Cardiac septum (tissue), 1 donor: ENCODE data around the gene ST3GAL5. TPM values are rescaled to one million over a fixed set of nuclear protein-coding genes. Genes with fewer than 3 reads are reported as not detected.
"Not testable (repeated sequence)": the region's sequence is repeated elsewhere in the genome, so short reads cannot be mapped to it uniquely, and the experiment has no call there.

Experiments
- DNase-seq: peaks from one replicate; pipeline ENCODE4 v3.0.0-alpha.2; 2020; ENCODE audit warnings: low spot score
- intact Hi-C: fragments of 100-400 bp; cut with DNase I; formaldehyde crosslinking; loops from one replicate; pipeline ENCODE4 v1.14.0; 2022
- long read RNA-seq: library from polyadenylated mRNA; unstranded; transcript quantifications from one replicate; pipeline ENCODE4 v2.0.0, GENCODE V29; 2021
- total RNA-seq: library from RNA; stranded (reverse); fragmentation: NEBNext Ultra II Directional; extraction: Animal tissue kit (Norgen Biotek cat#: 25700); gene quantifications from one replicate; pipeline ENCODE4 v1.2.1, GENCODE V29; 2021
- donor health status: DM: no; HTN: no; CAD: no.

The ST3GAL5 gene
- total RNA-seq, result 3.8 TPM
- long read RNA-seq, full-length matches to known transcripts, result 6 of 6 reads
- long read RNA-seq, partial matches to known transcripts, result 0 of 6 reads
- long read RNA-seq, other reads (novel, unspliced or antisense), result 0 of 6 reads

GRCh38 chr2:85888684-85889626, at the start of gene ST3GAL5:
Gene ST3GAL5, minus strand, starts transcription at chr2:85888990. Its CDS starts 85 bp downstream, at chr2:85888905.
- peak; percentile 94 for DNase-seq
- intact Hi-C loops, result loop anchor here (2.0 to 10.0 kb wide), 6 partner anchors 62 to 192 kb away; no protein-coding TSS in a partner anchor

- DNase-seq, result no peak
- intact Hi-C loops, result no loop called here
Measured at GRCh38 chr2:85938456-85938855, 49.7 kb upstream of the ST3GAL5 start.

GRCh38 chr2:85937069-85937439, 48.3 kb upstream of the ST3GAL5 start:
- DNase-seq, result no peak
- intact Hi-C loops, result no loop called here

- DNase-seq, result no peak
- intact Hi-C loops, result no loop called here
Measured at GRCh38 chr2:85936421-85937068, 47.8 kb upstream of the ST3GAL5 start.

GRCh38 chr2:85935746-85936208, 47.0 kb upstream of the ST3GAL5 start:
- DNase-seq, result no peak
- intact Hi-C loops, result no loop called here

- intact Hi-C loops, result no loop called here
- DNase-seq, result no peak
Measured at GRCh38 chr2:85935170-85935745, 46.5 kb upstream of the ST3GAL5 start.

- no peak for DNase-seq
- intact Hi-C loops, result no loop called here
Measured at GRCh38 chr2:85933753-85934594, 45.2 kb upstream of the ST3GAL5 start.

GRCh38 chr2:85931151-85931550, 42.4 kb upstream of the ST3GAL5 start:
- intact Hi-C loops, result not testable (repeated sequence)

GRCh38 chr2:85930129-85931124, 41.6 kb upstream of the ST3GAL5 start:
- DNase-seq, result no peak
- intact Hi-C loops, result no loop called here

More at GRCh38 chr2:85931151-85931550, 42.4 kb upstream of the ST3GAL5 start:
- not testable (repeated sequence) for DNase-seq

GRCh38 chr2:85929096-85930050, 40.6 kb upstream of the ST3GAL5 start:
- no peak for DNase-seq
- intact Hi-C loops, result no loop called here

- no peak for DNase-seq
- intact Hi-C loops, result no loop called here
Measured at GRCh38 chr2:85926931-85927661, 38.3 kb upstream of the ST3GAL5 start.

- DNase-seq, result no peak
- intact Hi-C loops, result no loop called here
Measured at GRCh38 chr2:85926526-85926925, 37.7 kb upstream of the ST3GAL5 start.

GRCh38 chr2:85925216-85925671, 36.5 kb upstream of the ST3GAL5 start:
- DNase-seq, result no peak
- intact Hi-C loops, result no loop called here

GRCh38 chr2:85924522-85924921, 35.7 kb upstream of the ST3GAL5 start:
- intact Hi-C loops, result loop anchor here (5.0 kb wide), 1 partner anchor 73 kb away; no protein-coding TSS in a partner anchor
- DNase-seq, result no peak

GRCh38 chr2:85922199-85922598, 33.4 kb upstream of the ST3GAL5 start:
- DNase-seq, result no peak
- intact Hi-C loops, result loop anchor here (5.0 kb wide), 1 partner anchor 75 kb away; no protein-coding TSS in a partner anchor

- DNase-seq, result no peak
- intact Hi-C loops, result loop anchor here (5.0 kb wide), 1 partner anchor 76 kb away; no protein-coding TSS in a partner anchor
Measured at GRCh38 chr2:85921659-85922058, 32.9 kb upstream of the ST3GAL5 start.
